ENCODE measurements around the gene CCNB2.

CCNB2 gene

DNA sequence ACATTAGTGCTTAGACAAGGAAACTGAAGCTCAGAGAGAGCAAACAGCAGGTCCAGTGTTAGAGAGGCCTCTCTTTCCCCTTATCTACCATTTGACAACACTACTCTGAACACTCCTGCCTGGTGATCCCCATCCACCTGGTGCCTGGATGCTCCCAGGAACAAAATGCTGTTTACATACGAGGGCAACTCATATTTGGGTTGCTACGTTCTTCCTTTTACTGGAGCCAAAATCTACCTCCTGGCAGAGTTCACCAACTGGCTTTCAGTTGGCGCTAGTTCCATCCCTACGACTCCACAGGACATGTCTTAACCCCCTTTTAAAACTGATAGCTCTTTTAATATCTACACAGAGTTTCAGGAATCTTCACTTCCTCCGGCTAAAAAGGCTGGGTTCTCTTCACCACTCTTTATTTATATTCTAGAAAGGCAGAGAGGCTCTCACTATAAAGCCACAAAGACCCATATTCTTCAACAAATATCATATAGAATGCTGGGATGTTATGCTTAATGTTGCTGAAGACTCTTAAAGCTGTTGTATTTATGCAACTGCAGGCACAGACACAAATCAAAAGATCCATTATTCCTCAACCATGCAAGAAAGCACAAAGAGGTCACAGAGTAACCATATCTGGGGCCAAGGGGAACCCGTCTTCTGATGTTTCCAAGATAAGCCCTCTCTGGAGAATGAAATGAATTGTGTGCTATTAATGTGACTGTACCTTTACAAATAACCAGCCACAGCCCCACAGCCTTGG, 47.9 kb downstream of the CCNB2 start (continued):
- TF ChIP-seq CTCF (tag by site-specific recombination; IDR thresholded peaks at IDR 0.05) (no peak), ZBTB17 (tag by site-specific recombination; IDR thresholded peaks at IDR 0.05) (no peak), ZNF404 (tag by site-specific recombination; IDR thresholded peaks at IDR 0.05) (no peak), KLF1 (tag by site-specific recombination; IDR thresholded peaks at IDR 0.05) (no peak), ZNF280D (tag by site-specific recombination; IDR thresholded peaks at IDR 0.05) (no peak)

- Histone ChIP-seq H3K27ac (ENCODE audit: extremely low read depth, low read depth, low read length) (no peak overlapping the region), H3K4me1 (ENCODE audit: control insufficient read depth, insufficient read depth, low read length) (no peaks in the 10 kb centered on the region), H3K36me3 (ENCODE audit: control insufficient read depth in 2 of 2, insufficient read depth in 1 of 2, low read length in 2 of 2) (peaks cover 0 to 33% of the 10 kb centered on the region in 2 experiments; a peak in 2 of 3 replicates), H3K9me3 (ENCODE audit: control insufficient read depth, insufficient read depth, low read depth, low read length) (no peaks in the 10 kb centered on the region), H3K4me3 (ENCODE audit: low read depth, low read length) (no peak overlapping the region)
- ChIA-PET CTCF (no interaction called here), POLR2A (no interaction called here)
- TF ChIP-seq ZNF548 (tag by site-specific recombination; IDR thresholded peaks at IDR 0.05) (no peak), ZNF266 (tag by site-specific recombination; IDR thresholded peaks at IDR 0.05; ENCODE audit: low read depth) (no peak), ZNF112 (tag by site-specific recombination; IDR thresholded peaks at IDR 0.05) (no peak), ZBTB20 (tag by site-specific recombination; IDR thresholded peaks at IDR 0.05) (no peak), ZFP69B (tag by site-specific recombination; IDR thresholded peaks at IDR 0.05) (no peak), ZSCAN5A (tag by site-specific recombination; IDR thresholded peaks at IDR 0.05) (no peak), ZNF354C (tag by site-specific recombination; IDR thresholded peaks at IDR 0.05; ENCODE audit: borderline replicate concordance, low read depth) (no peak), ZNF600 (tag by site-specific recombination; IDR thresholded peaks at IDR 0.05) (no peak)
- TF ChIP-seq, protein P1, sequence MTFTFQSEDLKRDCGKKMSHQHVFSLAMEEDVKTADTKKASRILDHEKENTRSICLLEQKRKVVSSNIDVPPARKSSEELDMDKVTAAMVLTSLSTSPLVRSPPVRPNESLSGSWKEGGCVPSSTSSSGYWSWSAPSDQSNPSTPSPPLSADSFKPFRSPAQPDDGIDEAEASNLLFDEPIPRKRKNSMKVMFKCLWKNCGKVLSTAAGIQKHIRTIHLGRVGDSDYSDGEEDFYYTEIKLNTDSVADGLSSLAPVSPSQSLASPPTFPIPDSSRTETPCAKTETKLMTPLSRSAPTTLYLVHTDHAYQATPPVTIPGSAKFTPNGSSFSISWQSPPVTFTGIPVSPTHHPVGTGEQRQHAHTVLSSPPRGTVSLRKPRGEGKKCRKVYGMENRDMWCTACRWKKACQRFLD (tag by site-specific recombination; IDR thresholded peaks at IDR 0.05): no peak
Measured at GRCh38 chr15:59153466-59153865, 48.5 kb downstream of the CCNB2 start.

- Histone ChIP-seq H3K27ac (ENCODE audit: extremely low read depth, low read depth, low read length) (no peak overlapping the region), H3K36me3 (ENCODE audit: control insufficient read depth in 2 of 2, insufficient read depth in 1 of 2, low read length in 2 of 2) (peaks cover 0 to 37% of the 10 kb centered on the region in 2 experiments; a peak in 2 of 3 replicates), H3K4me3 (ENCODE audit: low read depth, low read length) (no peak overlapping the region), H3K4me1 (ENCODE audit: control insufficient read depth, insufficient read depth, low read length) (no peaks in the 10 kb centered on the region), H3K9me3 (ENCODE audit: control insufficient read depth, insufficient read depth, low read depth, low read length) (no peaks in the 10 kb centered on the region)
- ChIA-PET POLR2A (no interaction called here), CTCF (no interaction called here)
- TF ChIP-seq ZNF404 (tag by site-specific recombination; IDR thresholded peaks at IDR 0.05) (no peak), ZBTB1 (tag by site-specific recombination; IDR thresholded peaks at IDR 0.05) (no peak), ZNF324 (tag by site-specific recombination; IDR thresholded peaks at IDR 0.05) (no peak), ZBTB11 (tag by site-specific recombination; conservative IDR thresholded peaks at IDR 0.05; ENCODE audit: low read depth) (no peak), ZEB2 (tag by site-specific recombination; IDR thresholded peaks at IDR 0.05) (no peak), ZSCAN16 (tag by site-specific recombination; IDR thresholded peaks at IDR 0.05) (no peak), BCL11B (tag by site-specific recombination; IDR thresholded peaks at IDR 0.05; ENCODE audit: low read depth) (no peak), ZNF132 (tag by site-specific recombination; IDR thresholded peaks at IDR 0.05; ENCODE audit: borderline replicate concordance) (no peak)
Measured at GRCh38 chr15:59154243-59154642, 49.3 kb downstream of the CCNB2 start.
